ENCODE data around the gene FBXW11.

DNA sequence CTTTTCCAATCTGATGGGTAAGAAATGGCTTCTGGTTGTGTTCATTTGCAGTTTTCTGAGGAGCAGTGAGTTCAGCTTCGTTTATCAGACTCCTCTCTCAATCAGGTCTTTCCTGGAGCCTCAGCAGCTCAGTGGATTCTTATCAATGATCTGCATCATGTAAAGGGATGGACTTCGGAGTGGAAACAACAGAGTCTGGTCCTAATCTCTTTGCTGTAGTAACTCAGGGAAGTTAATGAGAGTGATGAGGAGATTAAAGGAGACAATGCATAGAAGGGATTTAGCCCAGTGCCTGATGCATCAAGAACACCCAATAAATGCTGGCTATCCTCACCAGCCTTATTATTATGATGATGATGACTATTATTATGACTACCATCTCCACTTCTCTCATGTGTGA lies 173.7 kb downstream of the FBXW11 start:
- TF ChIP-seq, protein P1, sequence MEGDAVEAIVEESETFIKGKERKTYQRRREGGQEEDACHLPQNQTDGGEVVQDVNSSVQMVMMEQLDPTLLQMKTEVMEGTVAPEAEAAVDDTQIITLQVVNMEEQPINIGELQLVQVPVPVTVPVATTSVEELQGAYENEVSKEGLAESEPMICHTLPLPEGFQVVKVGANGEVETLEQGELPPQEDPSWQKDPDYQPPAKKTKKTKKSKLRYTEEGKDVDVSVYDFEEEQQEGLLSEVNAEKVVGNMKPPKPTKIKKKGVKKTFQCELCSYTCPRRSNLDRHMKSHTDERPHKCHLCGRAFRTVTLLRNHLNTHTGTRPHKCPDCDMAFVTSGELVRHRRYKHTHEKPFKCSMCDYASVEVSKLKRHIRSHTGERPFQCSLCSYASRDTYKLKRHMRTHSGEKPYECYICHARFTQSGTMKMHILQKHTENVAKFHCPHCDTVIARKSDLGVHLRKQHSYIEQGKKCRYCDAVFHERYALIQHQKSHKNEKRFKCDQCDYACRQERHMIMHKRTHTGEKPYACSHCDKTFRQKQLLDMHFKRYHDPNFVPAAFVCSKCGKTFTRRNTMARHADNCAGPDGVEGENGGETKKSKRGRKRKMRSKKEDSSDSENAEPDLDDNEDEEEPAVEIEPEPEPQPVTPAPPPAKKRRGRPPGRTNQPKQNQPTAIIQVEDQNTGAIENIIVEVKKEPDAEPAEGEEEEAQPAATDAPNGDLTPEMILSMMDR (IDR thresholded peaks at IDR 0.05; ENCODE audit: low read depth, low read length) = no peak
- TF ChIP-seq EZH2phosphoT487 (IDR thresholded peaks at IDR 0.05; ENCODE audit: low read depth) = no peak

Measured in OCI-LY3 (cell line).